NCI-H524 treated with DMSO at 0.1 percent for 48 hours (cell line): ENCODE measurements around the gene SLC12A9.
"Not testable (repeated sequence)": the region's sequence is repeated elsewhere in the genome, so short reads cannot be mapped to it uniquely, and the experiment has no call there.

ENCODE experiments used
- DNase-seq: peaks from one replicate; lab custom pipeline; 2025; lab: John Stamatoyannopoulos, UW

Gene SLC12A9, protein sequence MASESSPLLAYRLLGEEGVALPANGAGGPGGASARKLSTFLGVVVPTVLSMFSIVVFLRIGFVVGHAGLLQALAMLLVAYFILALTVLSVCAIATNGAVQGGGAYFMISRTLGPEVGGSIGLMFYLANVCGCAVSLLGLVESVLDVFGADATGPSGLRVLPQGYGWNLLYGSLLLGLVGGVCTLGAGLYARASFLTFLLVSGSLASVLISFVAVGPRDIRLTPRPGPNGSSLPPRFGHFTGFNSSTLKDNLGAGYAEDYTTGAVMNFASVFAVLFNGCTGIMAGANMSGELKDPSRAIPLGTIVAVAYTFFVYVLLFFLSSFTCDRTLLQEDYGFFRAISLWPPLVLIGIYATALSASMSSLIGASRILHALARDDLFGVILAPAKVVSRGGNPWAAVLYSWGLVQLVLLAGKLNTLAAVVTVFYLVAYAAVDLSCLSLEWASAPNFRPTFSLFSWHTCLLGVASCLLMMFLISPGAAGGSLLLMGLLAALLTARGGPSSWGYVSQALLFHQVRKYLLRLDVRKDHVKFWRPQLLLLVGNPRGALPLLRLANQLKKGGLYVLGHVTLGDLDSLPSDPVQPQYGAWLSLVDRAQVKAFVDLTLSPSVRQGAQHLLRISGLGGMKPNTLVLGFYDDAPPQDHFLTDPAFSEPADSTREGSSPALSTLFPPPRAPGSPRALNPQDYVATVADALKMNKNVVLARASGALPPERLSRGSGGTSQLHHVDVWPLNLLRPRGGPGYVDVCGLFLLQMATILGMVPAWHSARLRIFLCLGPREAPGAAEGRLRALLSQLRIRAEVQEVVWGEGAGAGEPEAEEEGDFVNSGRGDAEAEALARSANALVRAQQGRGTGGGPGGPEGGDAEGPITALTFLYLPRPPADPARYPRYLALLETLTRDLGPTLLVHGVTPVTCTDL

GRCh38 chr7:100852048-100852872 lies at the start of gene SLC12A9:
SLC12A9 (plus strand) TSS chr7:100852713; CDS start chr7:100854198, 1,485 bp downstream.
- DNase-seq = peak; percentile 20

GRCh38 chr7:100802951-100803350 lies 49.6 kb upstream of the SLC12A9 start:
- DNase-seq = no peak

DNA sequence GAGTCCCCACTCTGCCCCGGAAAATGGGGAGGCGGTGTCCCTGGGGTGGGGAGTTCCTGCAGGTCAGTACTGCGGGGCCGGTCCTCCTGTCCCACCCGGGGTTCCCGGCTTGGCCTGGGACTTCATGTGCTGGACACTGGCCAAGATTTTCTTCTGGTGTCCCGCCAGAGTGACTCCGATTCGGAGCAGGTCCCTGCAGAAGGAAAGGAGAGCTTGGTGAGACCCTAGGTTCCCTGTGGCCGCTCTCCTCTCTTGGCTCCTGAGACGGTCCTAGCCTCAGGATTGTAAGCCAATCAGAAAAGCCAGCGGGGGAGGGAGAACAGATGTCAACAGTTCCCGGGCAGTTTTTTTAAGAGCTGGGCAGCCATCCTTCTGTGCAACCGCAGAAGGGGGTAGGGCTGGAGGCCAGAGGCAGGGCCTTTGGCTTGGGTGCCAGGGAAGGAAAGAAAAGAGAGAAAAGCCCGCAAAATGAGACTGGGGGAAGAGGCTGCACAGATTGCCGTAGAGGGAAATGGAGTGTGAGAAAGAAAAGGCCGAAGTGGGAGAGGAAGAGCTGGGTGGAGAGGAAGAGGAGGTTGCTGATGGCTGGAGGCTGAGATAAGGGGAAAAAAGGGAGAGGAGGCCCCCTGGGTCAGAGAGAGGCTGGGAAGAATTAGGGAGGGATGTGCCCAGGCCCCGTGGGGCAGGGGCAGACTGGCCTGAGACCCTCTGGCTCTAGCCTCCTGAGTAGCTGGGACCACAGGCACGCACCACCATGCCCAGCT lies 48.9 kb upstream of the SLC12A9 start:
- DNase-seq = peak; percentile 52

- DNase-seq = no peak
Measured at GRCh38 chr7:100804681-100805431, 47.7 kb upstream of the SLC12A9 start.

DNA sequence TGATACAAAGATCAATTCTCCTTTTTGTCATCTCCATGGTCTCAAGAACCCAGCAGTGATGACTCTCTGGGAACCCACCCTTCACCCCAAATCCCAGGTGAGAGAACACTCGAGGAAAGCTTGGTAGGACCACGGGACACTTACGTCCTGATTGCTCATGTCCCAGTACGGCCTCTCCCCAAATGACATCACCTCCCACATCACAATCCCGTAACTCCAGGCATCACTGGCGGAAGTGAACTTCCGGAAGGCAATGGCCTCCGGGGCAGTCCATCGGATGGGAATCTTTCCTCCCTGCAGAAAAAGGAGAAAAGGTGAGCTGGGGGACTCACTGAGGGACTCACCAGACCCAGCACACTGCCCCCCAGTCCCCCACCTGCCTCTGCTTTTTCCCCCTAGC lies 46.2 kb upstream of the SLC12A9 start:
- no peak for DNase-seq

- DNase-seq = not testable (repeated sequence)
Measured at GRCh38 chr7:100806883-100807282, 45.6 kb upstream of the SLC12A9 start.

DNA sequence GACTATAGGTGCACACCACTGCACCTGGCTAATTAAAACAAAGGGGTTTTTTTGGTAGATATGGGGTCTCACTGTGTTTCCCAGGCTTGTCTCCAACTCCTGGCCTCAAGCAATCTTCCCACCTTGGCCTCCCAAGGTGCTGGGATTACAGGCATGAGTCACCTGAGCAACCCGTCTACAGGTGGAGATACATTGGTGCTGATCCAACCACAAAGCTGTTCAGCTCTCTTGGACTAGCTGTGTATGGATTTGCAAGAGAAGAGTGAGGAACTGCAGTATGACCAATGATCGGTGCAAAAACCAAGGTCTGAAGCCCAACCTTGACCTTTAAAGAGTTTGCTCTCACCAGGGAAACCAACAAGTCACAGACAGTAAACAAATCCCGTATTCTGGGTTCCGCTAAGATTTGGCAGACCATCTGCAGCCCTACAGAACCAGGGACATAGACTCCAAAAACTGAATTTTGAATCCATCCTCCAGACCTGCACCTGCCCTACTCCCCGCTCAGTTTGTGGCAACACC lies 44.1 kb upstream of the SLC12A9 start:
- DNase-seq = no peak

GRCh38 chr7:100811480-100811879 lies 41.0 kb upstream of the SLC12A9 start:
- no peak for DNase-seq

DNA sequence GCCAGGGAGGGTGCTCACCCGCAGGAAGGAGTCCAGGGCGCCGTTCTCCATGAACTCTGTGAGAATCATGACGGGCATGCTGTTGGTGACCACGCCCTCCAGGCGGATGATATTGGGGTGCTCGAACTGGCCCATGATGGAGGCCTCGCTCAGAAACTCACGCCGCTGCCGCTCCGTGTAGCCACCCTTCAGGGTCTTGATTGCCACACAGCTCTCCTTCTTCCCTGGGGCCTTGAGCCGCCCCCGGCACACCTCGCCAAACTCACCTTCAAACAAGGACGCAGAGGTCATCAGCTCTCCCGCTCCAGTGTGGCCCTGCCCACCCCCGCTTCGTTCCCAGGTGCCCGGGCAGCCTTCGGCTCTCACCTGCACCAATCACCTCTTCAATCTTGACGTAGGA lies 39.8 kb upstream of the SLC12A9 start:
- DNase-seq = no peak

GRCh38 chr7:100816515-100816914 lies 36.0 kb upstream of the SLC12A9 start:
- DNase-seq = not testable (repeated sequence)

DNA sequence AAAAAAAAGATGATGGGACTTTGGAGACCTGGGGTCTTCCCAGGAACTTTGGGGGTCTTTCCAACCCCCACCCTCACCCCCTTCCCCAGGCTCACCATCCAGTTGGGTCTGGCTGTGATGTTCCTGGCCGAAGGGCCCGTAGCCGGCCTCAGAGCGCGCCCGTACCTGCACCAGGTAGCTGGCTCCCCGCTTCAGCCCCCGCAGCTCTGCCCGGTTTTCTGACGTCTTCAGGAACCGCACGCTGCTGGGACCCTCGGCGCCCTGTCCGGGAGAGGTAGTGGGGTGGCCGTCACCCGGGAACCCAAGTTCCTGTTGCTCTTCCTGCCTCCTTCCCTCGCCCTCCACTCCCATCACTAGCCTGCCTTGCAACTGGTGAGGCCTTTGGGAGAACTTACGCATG lies 35.4 kb upstream of the SLC12A9 start:
- no peak for DNase-seq

DNA sequence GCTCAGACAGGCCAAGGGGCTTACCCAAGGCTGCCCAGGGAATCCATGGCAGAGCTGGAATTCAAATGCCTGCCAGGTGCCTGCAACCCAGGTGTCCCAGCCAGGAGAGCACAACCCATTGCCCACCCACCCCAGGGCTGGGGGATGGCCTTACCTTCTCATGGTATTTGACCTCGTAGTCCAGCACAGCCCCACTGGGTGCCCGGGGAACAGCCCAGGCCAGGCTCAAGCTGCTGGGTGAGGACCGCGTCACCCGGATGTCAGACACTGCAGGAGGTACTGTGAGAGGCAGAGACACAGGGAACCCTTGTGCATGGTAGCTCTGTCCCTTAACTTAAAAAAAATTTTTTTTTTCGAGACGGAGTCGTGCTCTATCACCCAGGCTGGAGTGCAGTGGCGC lies 34.1 kb upstream of the SLC12A9 start:
- DNase-seq = no peak

GRCh38 chr7:100818825-100819224 lies 33.7 kb upstream of the SLC12A9 start:
- DNase-seq = no peak

DNA sequence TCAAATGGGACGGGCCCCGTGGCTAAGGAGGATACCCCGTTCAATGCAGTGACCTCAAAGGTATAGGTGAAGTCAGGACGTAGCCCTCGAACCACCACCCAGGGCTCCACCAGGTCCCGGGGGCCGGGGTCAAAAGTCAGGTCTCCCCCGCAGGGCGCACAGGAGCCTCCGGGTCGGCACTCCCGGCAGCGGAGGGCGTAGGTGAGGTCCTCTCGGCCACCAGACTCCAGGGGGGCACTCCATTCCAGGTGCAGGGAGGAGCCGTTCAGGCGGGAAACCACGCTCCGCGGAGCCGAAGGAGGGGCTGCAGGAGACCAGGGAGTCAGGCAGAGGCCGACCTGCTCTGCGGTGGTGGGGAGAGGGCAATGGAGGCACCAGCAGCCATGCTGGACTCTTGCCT lies 32.9 kb upstream of the SLC12A9 start:
- DNase-seq = no peak

DNA sequence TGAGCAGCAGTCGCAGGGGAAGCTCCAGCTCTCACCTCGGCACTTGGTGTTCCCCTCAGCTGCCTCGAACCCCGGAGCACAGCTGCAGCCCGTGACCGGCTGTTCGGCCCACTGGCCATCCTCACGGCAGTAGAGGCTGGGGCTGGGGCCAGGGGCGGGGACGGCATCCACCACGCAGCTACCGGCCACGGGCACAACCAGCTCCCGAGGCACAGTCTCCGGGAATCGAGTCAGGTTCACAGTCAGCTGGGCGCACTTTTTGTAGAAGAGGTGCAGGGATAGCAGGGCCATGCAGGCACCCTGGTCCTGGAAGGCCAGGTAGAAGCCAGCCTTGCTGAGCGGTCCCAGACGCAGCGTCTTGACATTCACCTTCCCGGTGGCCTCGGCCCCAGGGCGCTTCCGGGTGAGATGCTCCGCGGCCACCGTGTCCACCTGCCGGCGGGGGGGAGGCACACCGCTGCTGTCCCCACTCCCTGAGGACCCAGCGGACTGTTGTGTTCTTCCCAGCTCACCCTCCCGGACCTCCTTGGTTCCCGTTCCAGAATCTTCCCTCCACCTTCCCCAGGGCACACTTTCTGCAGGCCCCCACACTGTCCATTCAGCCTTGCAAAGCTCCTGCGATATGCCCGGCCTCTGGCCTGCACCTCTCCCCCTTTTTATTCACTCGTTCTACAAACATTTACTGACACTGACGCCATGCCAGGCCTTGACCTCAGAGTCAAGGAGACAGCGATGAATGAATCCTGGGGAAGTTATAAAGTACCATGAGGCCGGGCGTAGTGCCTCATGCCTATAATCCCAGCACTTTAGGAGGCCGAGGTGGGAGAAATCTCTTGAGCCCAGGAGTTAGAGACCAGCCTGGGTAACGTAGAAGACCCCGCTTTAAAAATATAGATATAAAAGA lies 30.0 kb upstream of the SLC12A9 start:
- DNase-seq = no peak

- no peak for DNase-seq
Measured at GRCh38 chr7:100823140-100823525, 29.4 kb upstream of the SLC12A9 start.

- DNase-seq = no peak
Measured at GRCh38 chr7:100823534-100823933, 29.0 kb upstream of the SLC12A9 start.

- no peak for DNase-seq
Measured at GRCh38 chr7:100824499-100825214, 27.9 kb upstream of the SLC12A9 start.

DNA sequence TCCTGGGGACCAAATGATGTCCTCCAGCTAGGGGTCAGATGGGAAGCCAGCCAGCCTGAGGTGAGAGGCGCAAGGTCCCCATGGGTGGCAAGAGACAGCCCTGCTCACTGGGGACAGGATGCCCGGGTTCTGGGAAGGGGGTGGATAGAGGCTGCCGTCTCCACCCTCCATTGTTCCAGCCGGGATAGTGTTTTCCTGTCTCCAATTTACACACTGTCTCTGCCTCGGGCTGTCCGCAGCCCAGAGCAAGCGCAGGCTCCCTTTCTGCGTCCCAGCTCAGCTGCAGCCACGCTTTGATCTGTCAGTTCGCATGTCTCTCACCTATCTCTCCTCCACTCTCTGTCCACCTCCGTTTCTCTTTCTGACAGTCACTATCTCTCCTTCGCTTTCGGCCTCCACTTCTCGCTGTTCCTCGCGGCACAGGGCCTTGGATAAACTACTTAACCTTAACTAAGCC lies 27.3 kb upstream of the SLC12A9 start:
- DNase-seq = no peak
